Measurements from ENCODE around the gene ODC1.

ODC1 gene

GRCh38 chr2:10477443-10478297 lies 29.5 kb upstream of the ODC1 start:
- no peak for DNase-seq (ENCODE audit: extremely low read depth, low read depth)
- no peak for TF ChIP-seq CTCF (IDR thresholded peaks at IDR 0.05; ENCODE audit: low read depth, low read length)

- no peak for DNase-seq (ENCODE audit: extremely low read depth, low read depth)
- no peak for TF ChIP-seq CTCF (IDR thresholded peaks at IDR 0.05; ENCODE audit: low read depth, low read length)
Observed at GRCh38 chr2:10476723-10477442, 28.8 kb upstream of the ODC1 start.

- no peak for DNase-seq (ENCODE audit: extremely low read depth, low read depth)
Observed at GRCh38 chr2:10475811-10476660, 27.9 kb upstream of the ODC1 start.

GRCh38 chr2:10475221-10475722 lies 27.1 kb upstream of the ODC1 start:
- TF ChIP-seq CTCF (IDR thresholded peaks at IDR 0.05; ENCODE audit: low read depth, low read length) = no peak
- DNase-seq (ENCODE audit: extremely low read depth, low read depth) = no peak

More at GRCh38 chr2:10475811-10476660, 27.9 kb upstream of the ODC1 start:
- no peak for TF ChIP-seq CTCF (IDR thresholded peaks at IDR 0.05; ENCODE audit: low read depth, low read length)

GRCh38 chr2:10473121-10473756 lies 25.1 kb upstream of the ODC1 start:
- TF ChIP-seq CTCF (IDR thresholded peaks at IDR 0.05; ENCODE audit: low read depth, low read length) = no peak
- no peak for DNase-seq (ENCODE audit: extremely low read depth, low read depth)

GRCh38 chr2:10471955-10472354 lies 23.8 kb upstream of the ODC1 start:
- no peak for TF ChIP-seq CTCF (IDR thresholded peaks at IDR 0.05; ENCODE audit: low read depth, low read length)
- no peak for DNase-seq (ENCODE audit: extremely low read depth, low read depth)
